ENCODE results near the gene HSD17B13.

The HSD17B13 gene

DNA sequence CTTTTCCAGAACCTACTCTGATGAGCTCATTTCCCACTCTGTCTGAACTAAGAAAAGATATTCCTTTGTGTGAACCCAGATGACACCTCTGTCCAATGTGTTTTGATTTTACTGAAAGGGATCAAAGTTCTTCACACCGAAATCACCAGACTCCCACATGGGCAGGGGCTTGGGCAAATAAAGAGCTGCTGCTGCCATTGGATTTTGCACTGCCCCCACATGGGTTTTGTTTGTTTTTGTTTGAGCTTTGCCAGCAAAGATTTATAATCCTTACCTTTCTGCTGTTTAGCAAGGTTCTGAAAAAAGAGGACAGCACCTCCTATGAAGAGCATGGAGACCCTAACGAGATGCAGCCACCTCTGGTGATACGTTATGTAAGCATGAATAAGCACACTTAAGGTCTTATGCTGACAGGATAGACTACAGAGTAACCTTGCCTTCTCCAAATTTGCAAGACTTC lies 44.3 kb downstream of the HSD17B13 start:
- Histone ChIP-seq H4K20me1 (ENCODE audit: control insufficient read depth, insufficient read depth, low read depth, low read length) (no peaks in the 10 kb centered on the region), H3K79me2 (ENCODE audit: control insufficient read depth, low read length) (no peaks in the 10 kb centered on the region), H3K9me2 (replicated peaks; ENCODE audit: control insufficient read depth, low read length) (no peaks in the 10 kb centered on the region)

DNA sequence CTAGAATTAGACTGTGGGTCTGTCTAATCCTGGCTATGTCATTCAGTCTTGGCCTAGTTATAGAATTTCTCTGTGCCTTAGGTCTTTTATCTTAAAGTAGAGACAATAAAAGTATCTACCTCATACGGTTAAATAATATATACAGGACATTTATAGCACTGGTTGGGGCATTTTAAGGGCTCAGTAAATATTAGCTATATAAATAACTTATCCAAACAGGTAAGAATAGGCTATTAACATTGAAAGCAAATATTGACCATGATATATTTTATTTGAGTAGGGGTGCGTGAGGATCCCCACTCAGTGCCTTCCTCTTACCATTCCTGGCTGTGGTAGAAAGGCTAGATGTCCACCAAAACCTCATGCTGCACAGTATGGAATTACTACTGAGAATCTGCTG lies 47.4 kb downstream of the HSD17B13 start:
- Histone ChIP-seq H3K4me3 (ENCODE audit: low read length) (no peak overlapping the region), H3K4me2 (ENCODE audit: low read length) (no peak overlapping the region), H3K9me3 (ENCODE audit: control insufficient read depth, insufficient read depth, low read length) (no peaks in the 10 kb centered on the region), H3F3A (ENCODE audit: control insufficient read depth, insufficient read depth) (no peaks in the 10 kb centered on the region), H3K9me2 (replicated peaks; ENCODE audit: control insufficient read depth, low read length) (no peaks in the 10 kb centered on the region), H3K4me1 (ENCODE audit: control insufficient read depth, low read length) (no peaks in the 10 kb centered on the region), H3K36me3 (ENCODE audit: control insufficient read depth, low read length) (no peaks in the 10 kb centered on the region), H3K27me3 (ENCODE audit: control insufficient read depth, low read length) (no peaks in the 10 kb centered on the region; the same call in 1 of the 2 replicates), H3K27ac (ENCODE audit: low read depth, low read length) (no peak overlapping the region), H3K79me2 (ENCODE audit: control insufficient read depth, low read length) (no peaks in the 10 kb centered on the region), H4K20me1 (ENCODE audit: control insufficient read depth, insufficient read depth, low read depth, low read length) (no peaks in the 10 kb centered on the region)
- no peak for TF ChIP-seq EZH2phosphoT487 (IDR thresholded peaks at IDR 0.05; ENCODE audit: borderline replicate concordance, low read length)

More for the DNA sequence above, 44.3 kb downstream of the HSD17B13 start:
- Histone ChIP-seq H3K4me1 (ENCODE audit: control insufficient read depth, low read length) (no peaks in the 10 kb centered on the region), H3K27me3 (ENCODE audit: control insufficient read depth, low read length) (no peaks in the 10 kb centered on the region), H3F3A (ENCODE audit: control insufficient read depth, insufficient read depth) (no peaks in the 10 kb centered on the region), H3K4me2 (ENCODE audit: low read length) (no peak overlapping the region), H3K9me3 (ENCODE audit: control insufficient read depth, insufficient read depth, low read length) (0 out of 2 replicates have a peak, but pooled peaks cover 2% of the 10 kb centered on the region), H3K36me3 (ENCODE audit: control insufficient read depth, low read length) (no peaks in the 10 kb centered on the region), H3K27ac (ENCODE audit: low read depth, low read length) (no peak overlapping the region), H3K4me3 (ENCODE audit: low read length) (no peak overlapping the region)
- no peak for TF ChIP-seq EZH2phosphoT487 (IDR thresholded peaks at IDR 0.05; ENCODE audit: borderline replicate concordance, low read length)
- TF ChIP-seq, protein P1, sequence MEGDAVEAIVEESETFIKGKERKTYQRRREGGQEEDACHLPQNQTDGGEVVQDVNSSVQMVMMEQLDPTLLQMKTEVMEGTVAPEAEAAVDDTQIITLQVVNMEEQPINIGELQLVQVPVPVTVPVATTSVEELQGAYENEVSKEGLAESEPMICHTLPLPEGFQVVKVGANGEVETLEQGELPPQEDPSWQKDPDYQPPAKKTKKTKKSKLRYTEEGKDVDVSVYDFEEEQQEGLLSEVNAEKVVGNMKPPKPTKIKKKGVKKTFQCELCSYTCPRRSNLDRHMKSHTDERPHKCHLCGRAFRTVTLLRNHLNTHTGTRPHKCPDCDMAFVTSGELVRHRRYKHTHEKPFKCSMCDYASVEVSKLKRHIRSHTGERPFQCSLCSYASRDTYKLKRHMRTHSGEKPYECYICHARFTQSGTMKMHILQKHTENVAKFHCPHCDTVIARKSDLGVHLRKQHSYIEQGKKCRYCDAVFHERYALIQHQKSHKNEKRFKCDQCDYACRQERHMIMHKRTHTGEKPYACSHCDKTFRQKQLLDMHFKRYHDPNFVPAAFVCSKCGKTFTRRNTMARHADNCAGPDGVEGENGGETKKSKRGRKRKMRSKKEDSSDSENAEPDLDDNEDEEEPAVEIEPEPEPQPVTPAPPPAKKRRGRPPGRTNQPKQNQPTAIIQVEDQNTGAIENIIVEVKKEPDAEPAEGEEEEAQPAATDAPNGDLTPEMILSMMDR (IDR thresholded peaks at IDR 0.05; ENCODE audit: low read depth, low read length, poor library complexity, severe bottlenecking), result no peak

DNA sequence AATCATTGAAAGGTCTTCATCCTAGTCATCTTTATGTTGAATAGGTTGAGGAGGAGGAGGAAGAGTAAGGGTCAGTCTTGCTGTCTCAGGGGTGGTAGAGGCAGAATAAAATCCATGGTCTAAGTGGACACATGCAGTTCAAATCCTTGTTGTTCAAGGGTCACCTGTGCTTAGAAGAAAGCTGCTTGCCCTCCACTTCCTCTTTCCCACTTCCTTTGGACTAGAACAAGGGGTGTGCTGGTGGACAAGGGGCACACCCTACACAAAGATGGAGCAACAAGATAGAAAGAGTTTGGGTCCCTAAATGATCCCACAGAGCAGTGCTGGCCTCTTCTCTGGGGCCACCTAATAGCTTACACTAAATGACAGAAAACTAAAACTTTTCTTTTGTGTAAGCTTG lies 47.9 kb downstream of the HSD17B13 start:
- H3K4me3 ChIP-seq (ENCODE audit: low read length), result no peak overlapping the region
- no peak overlapping the region for H3K27ac ChIP-seq (ENCODE audit: low read depth, low read length)
- no peaks in the 10 kb centered on the region for H3K9me2 ChIP-seq (replicated peaks; ENCODE audit: control insufficient read depth, low read length)
- no peaks in the 10 kb centered on the region; the same call in 1 of the 2 replicates for H3K27me3 ChIP-seq (ENCODE audit: control insufficient read depth, low read length)
- no peaks in the 10 kb centered on the region for H3K79me2 ChIP-seq (ENCODE audit: control insufficient read depth, low read length)
- no peak overlapping the region for H3K4me2 ChIP-seq (ENCODE audit: low read length)
- no peaks in the 10 kb centered on the region for H3K4me1 ChIP-seq (ENCODE audit: control insufficient read depth, low read length)
- no peaks in the 10 kb centered on the region for H3K36me3 ChIP-seq (ENCODE audit: control insufficient read depth, low read length)
- no peak for TF ChIP-seq EZH2phosphoT487 (IDR thresholded peaks at IDR 0.05; ENCODE audit: borderline replicate concordance, low read length)
- TF ChIP-seq, protein P1 (IDR thresholded peaks at IDR 0.05; ENCODE audit: low read depth, low read length, poor library complexity, severe bottlenecking), result no peak
- no peaks in the 10 kb centered on the region for H3F3A ChIP-seq (ENCODE audit: control insufficient read depth, insufficient read depth)
- H4K20me1 ChIP-seq (ENCODE audit: control insufficient read depth, insufficient read depth, low read depth, low read length), result no peaks in the 10 kb centered on the region
- no peaks in the 10 kb centered on the region for H3K9me3 ChIP-seq (ENCODE audit: control insufficient read depth, insufficient read depth, low read length)

DNA sequence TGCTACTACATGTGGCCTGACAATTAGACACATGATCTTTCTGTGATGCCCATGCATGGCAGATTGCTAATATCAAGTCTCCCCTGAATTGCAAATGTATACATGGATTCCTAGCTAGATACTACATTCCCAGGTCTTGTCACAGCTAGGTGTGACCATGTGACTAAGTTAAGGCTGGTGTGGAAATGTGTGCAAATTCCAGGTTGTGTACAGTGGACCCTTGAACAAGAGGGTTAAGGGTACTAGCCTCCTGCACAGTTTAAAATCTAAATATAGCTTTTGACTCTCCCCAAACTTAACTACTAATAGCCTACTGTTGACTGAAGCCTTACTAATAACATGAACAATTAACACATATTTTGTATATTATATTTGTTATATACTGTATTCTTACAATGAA lies 48.4 kb downstream of the HSD17B13 start:
- Histone ChIP-seq H3K27me3 (ENCODE audit: control insufficient read depth, low read length) (no peaks in the 10 kb centered on the region; the same call in 1 of the 2 replicates), H3K79me2 (ENCODE audit: control insufficient read depth, low read length) (no peaks in the 10 kb centered on the region), H3F3A (ENCODE audit: control insufficient read depth, insufficient read depth) (no peaks in the 10 kb centered on the region), H3K9me3 (ENCODE audit: control insufficient read depth, insufficient read depth, low read length) (no peaks in the 10 kb centered on the region), H3K36me3 (ENCODE audit: control insufficient read depth, low read length) (no peaks in the 10 kb centered on the region), H3K4me2 (ENCODE audit: low read length) (no peak overlapping the region), H3K4me1 (ENCODE audit: control insufficient read depth, low read length) (no peaks in the 10 kb centered on the region), H3K4me3 (ENCODE audit: low read length) (no peak overlapping the region), H3K27ac (ENCODE audit: low read depth, low read length) (no peak overlapping the region), H3K9me2 (replicated peaks; ENCODE audit: control insufficient read depth, low read length) (no peaks in the 10 kb centered on the region), H4K20me1 (ENCODE audit: control insufficient read depth, insufficient read depth, low read depth, low read length) (no peaks in the 10 kb centered on the region)
- TF ChIP-seq, protein P1 (IDR thresholded peaks at IDR 0.05; ENCODE audit: low read depth, low read length, poor library complexity, severe bottlenecking), result no peak
- TF ChIP-seq EZH2phosphoT487 (IDR thresholded peaks at IDR 0.05; ENCODE audit: borderline replicate concordance, low read length), result no peak

All from DOHH2 (cell line).